GM21619 (cell line): Measurements from ENCODE around the gene GRM5.
"Not testable (repeated sequence)": the region's sequence is repeated elsewhere in the genome, so short reads cannot be mapped to it uniquely, and the experiment has no call there.

Experiments used
- ATAC-seq: cut with Tn5 transposase; IDR thresholded peaks from one replicate; pipeline ENCODE4 v1.9.1; 2021; ENCODE audit not compliant: unreplicated experiment

GRM5 gene

GRCh38 chr11:88511006-88511405, 554.8 kb downstream of the GRM5 start:
- ATAC-seq = no peak

DNA sequence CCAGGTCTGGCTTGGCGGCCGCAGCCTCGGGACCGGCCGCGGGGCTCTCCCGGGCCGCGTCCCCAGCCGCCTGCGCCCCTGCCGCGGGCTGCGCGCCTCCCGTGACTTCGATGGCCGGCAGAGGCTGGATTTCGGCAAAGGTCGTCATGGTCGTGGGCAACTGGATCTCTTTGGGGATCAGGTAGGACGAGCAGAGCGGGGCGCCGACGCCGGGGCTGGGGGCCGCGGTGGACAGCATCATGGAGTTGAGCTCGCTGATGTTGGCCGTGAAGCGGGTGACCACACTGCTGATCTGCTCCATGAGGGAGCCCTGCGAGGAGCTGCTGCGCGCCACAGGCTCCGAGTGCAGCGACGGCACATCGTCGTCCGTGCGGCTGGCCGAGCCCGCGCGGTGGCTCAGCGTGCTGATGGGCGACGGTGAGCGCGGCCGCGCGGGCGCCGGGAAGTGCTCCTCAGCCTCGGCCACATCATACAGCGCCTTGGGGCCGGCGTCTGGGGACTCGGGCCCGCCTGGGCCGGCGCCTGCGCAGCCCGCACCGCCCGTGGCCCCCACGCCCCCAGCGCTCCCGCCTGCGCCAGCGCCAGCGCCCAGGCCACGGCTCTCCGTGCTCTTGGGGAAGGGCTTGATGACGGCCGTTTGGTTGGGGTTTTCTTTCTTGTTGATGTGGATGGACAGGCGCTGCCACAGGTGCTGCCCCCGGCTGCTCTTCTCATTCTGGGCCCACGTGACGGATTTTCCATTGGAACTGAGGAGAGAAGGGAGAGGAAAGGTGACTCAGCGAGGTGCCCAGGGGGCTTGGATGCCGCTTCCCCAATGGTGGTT, 556.8 kb downstream of the GRM5 start:
- peak; percentile 61 for ATAC-seq

GRCh38 chr11:88508418-88508758, 557.4 kb downstream of the GRM5 start:
- ATAC-seq = no peak

GRCh38 chr11:88507771-88508417, 557.9 kb downstream of the GRM5 start:
- ATAC-seq = no peak

- no peak for ATAC-seq
Observed at GRCh38 chr11:88501541-88501940, 564.2 kb downstream of the GRM5 start.

- ATAC-seq = no peak
Observed at GRCh38 chr11:88495836-88496235, 569.9 kb downstream of the GRM5 start.

- no peak for ATAC-seq
Observed at GRCh38 chr11:88494848-88495247, 570.9 kb downstream of the GRM5 start.

DNA sequence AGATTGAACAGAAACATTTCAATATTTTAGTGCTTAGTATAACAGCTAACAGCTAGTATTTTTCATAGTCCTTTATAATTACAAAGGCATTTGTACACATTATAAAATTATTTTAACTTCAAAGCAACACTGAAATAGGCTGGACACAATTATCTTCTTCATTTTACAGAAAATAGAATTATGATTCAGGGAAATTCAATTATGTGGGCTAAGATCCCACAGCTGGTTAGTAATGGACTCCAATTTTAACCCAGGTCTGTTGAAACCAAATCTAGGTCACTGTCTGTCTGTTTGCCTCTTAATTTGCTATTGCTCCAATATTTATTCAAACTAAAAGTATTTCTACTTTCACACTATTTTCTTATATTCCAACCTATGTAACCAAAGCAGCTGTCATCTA, 574.1 kb downstream of the GRM5 start:
- no peak for ATAC-seq

- ATAC-seq = no peak
Observed at GRCh38 chr11:88489030-88489429, 576.8 kb downstream of the GRM5 start.

DNA sequence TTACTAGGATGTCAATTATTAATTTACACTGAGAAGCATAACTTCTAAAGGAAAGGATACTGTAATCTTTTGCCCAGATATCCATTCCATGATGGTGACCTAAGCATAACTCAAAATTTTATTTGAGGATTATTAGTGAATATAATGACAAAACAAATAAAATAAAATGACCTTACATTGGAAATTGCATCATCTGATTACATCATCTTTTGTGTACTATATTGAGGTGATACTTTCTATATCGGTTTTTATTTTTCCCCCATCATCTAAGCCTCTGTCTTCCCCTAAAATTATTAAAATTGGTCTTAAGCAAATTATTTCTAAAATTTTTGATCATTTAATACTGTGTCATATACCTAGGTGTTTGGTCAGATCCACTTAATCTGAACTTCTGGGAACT, 578.1 kb downstream of the GRM5 start:
- no peak for ATAC-seq

GRCh38 chr11:88484873-88485621, 580.7 kb downstream of the GRM5 start:
- ATAC-seq = peak; percentile 85

DNA sequence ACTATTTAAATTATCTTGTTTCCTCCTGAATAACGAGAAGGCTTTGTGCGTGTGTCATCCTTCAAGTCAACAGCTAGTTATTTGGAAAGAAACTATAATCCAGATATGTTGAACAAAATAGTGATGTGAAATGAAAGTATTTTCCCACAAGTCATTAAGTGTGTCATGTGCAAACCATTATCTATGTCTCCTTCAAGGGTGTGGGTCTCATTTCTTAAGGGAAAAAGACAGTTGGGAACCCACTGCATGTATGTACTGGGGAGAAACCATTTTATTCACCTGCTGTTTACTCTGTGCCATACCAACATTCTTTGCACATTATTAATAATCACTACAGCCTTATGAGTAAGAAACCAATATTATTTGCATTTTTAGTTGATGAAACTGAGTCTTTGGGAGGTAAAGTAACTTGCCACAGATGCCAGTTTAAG, 582.9 kb downstream of the GRM5 start:
- ATAC-seq = no peak

DNA sequence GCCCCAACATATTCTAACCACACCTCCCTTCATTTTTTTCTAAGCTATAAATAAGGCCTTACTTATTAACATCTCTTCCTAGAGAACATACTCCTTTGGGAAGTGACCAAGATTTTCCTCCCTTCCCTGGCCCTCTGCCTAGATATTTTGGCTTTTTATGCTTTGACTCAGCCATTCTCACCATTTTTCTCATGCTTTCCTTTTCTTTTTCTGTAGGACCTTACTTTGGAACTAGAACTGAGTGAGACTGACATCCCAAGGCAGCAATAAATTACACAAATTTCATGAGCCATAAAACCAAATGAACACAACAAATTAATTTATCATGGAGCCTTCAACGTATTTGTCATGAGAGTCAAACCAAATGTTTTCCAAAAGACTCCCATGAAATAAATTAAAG, 585.6 kb downstream of the GRM5 start:
- no peak for ATAC-seq

GRCh38 chr11:88478136-88478815, 587.5 kb downstream of the GRM5 start:
- no peak for ATAC-seq

DNA sequence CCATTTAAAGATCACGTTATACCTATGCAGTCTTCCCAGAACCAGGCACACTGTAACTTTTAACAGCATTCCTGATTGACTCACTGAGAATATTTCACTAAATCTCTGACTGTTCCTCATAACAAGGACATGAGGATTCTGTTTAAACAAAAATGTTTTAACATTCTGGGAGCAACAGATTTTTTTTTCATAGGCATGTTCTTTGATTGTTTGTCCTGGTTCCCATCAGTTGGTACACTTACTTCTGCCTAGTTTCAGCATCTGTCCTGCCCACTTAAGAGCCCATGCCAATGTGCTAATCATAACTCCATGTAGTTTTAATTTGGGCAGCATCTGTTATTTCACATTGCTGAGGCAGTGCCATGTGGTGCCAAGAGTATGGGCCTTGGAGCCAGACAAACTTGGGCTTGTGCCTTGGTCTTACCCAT, 589.8 kb downstream of the GRM5 start:
- no peak for ATAC-seq

GRCh38 chr11:88474655-88475054, 591.1 kb downstream of the GRM5 start:
- no peak for ATAC-seq

- no peak for ATAC-seq
Observed at GRCh38 chr11:88469561-88470225, 596.1 kb downstream of the GRM5 start.

DNA sequence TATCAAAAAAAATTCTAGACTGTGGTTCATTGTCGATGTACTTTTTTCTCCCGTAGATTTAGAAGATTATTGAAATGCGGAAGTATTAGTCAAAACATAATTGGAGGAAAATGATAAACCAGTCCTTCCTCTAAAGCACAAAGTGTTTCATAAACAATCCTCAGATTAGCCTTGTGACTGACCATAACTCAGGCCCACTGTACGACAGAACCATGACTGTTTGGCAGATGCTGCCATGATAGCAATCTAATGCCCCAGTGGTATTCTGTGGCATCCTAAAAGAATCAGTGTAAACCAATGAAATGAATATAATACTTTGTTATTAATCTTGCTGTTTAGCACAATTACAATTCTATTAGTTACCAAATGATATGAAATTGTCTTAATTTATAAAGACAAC, 601.3 kb downstream of the GRM5 start:
- no peak for ATAC-seq

GRCh38 chr11:88463301-88463700, 602.5 kb downstream of the GRM5 start:
- not testable (repeated sequence) for ATAC-seq

- ATAC-seq = not testable (repeated sequence)
Observed at GRCh38 chr11:88458047-88458446, 607.7 kb downstream of the GRM5 start.

DNA sequence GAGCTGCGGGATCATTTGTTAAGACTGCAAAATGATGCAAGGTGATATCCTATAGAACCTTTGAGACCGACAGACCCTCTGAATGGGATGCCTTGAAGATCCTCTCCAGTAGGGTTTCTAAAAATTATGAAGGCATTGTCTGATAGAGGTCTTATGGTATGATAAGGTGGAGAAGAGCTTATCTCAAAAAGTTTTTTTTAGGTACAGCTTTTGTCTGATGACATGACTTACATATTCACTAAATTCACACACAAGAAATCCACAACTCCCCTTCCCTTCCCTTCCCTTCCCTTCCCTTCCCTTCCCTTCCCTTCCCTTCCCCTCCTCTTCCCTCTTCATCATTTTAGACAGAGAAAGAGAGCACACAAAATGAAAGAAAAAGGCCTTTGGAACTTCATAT, 609.8 kb downstream of the GRM5 start:
- ATAC-seq = no peak
